OCI-LY7 (cell line): ENCODE measurements around the gene MAPT. TPM values are rescaled to one million over a fixed set of nuclear protein-coding genes. Genes with fewer than 3 reads are reported as not detected.
"Not testable (repeated sequence)": the region's sequence is repeated elsewhere in the genome, so short reads cannot be mapped to it uniquely, and the experiment has no call there.

Source experiments
- BruUV-seq: library from RNA; stranded (reverse); fragments of 400-500 nt; replicated peaks from 2 replicates; lab custom pipeline; 2021; lab: Mats Ljungman, UMichigan
- CTCF ChIA-PET: fragments of 300-600 bp; sonication (Branson Sonifier 250); formaldehyde crosslinking; loops from one replicate; lab custom pipeline; 2022; ENCODE audit warnings: antibody characterized with exemption; ENCODE audit not compliant: unreplicated experiment; lab: Charles Lee
- POLR2A ChIA-PET: fragments of 300-600 bp; sonication (Branson Sonifier 250); formaldehyde crosslinking; loops from one replicate; lab custom pipeline; 2022; ENCODE audit warnings: antibody characterized with exemption; lab: Charles Lee
- DNase-seq: peaks from one replicate; pipeline ENCODE4 v3.0.0-alpha.2; 2015; ENCODE audit warnings: low spot score
- H2AFZ ChIP-seq: fragments of 200-600 bp; sonication (generic), shearing (Covaris generic); 2 replicates; pipeline ENCODE4 v1.6.1; 2014; ENCODE audit warnings: mild to moderate bottlenecking, antibody characterized with exemption, low read length, moderate library complexity
- H3K27ac ChIP-seq: fragments of 200-600 bp; sonication (generic); 2 replicates; pipeline ENCODE4 v1.5.1; 2014; ENCODE audit warnings: mixed run types, low read depth, mild to moderate bottlenecking, moderate library complexity, low read length, inconsistent platforms; ENCODE audit not compliant: poor library complexity, severe bottlenecking
- H3K36me3 ChIP-seq: fragments of 200-600 bp; sonication (generic); 2 replicates; pipeline ENCODE4 v1.6.1; 2014; ENCODE audit warnings: mild to moderate bottlenecking, antibody characterized with exemption, low read length, moderate library complexity, mixed read lengths; ENCODE audit not compliant: insufficient read depth
- H3K4me1 ChIP-seq: fragments of 200-600 bp; sonication (generic); 2 replicates; pipeline ENCODE4 v1.5.1; 2014; ENCODE audit warnings: mild to moderate bottlenecking, low read length; ENCODE audit not compliant: insufficient read depth, poor library complexity, severe bottlenecking
- H3K4me2 ChIP-seq: fragments of 200-600 bp; sonication (generic); 2 replicates; pipeline ENCODE4 v1.6.1; 2014; ENCODE audit warnings: mild to moderate bottlenecking, low read length
- H3K4me3 ChIP-seq: fragments of 200-600 bp; sonication (generic); 2 replicates; pipeline ENCODE4 v1.5.1; 2014; ENCODE audit warnings: mild to moderate bottlenecking, low read depth, low read length; ENCODE audit not compliant: poor library complexity, severe bottlenecking
- H3K79me2 ChIP-seq: fragments of 200-600 bp; sonication (generic); 2 replicates; pipeline ENCODE4 v1.6.1; 2016; ENCODE audit warnings: low read depth, mild to moderate bottlenecking, low read length, moderate library complexity, mixed read lengths; ENCODE audit not compliant: insufficient read depth
- H3K9me2 ChIP-seq: fragments of 200-600 bp; sonication (generic); 2 replicates; pipeline ENCODE4 v1.6.1; 2016; ENCODE audit warnings: mild to moderate bottlenecking, low read length, mixed read lengths; ENCODE audit not compliant: insufficient read depth
- H3K9me3 ChIP-seq: fragments of 200-600 bp; sonication (generic); 2 replicates; pipeline ENCODE4 v1.6.1; 2014; ENCODE audit warnings: mild to moderate bottlenecking, mixed run types, low read length, mixed read lengths
- H4K20me1 ChIP-seq: fragments of 200-600 bp; sonication (generic); 2 replicates; pipeline ENCODE4 v1.6.1; 2014; ENCODE audit warnings: mild to moderate bottlenecking, antibody characterized with exemption, low read length, moderate library complexity, mixed read lengths; ENCODE audit not compliant: insufficient read depth
- EZH2phosphoT487 ChIP-seq: fragments of 200-600 bp; sonication (generic); IDR thresholded peaks from 2 replicates; pipeline ENCODE4 v1.6.1; 2018; ENCODE audit warnings: low read depth, borderline replicate concordance, mild to moderate bottlenecking, mixed run types, antibody characterized with exemption, low read length, moderate library complexity, mixed read lengths
- intact Hi-C: fragments of 100-400 bp; cut with micrococcal nuclease; formaldehyde crosslinking; loops from one replicate; pipeline ENCODE4 v1.10.0; 2022; ENCODE audit not compliant: unreplicated experiment
- total RNA-seq, 2 experiments: library from RNA; depleted of rRNA in 1 of 2; stranded (reverse); fragments of >200 nt in 1 of 2; shearing (Covaris generic) in 1 of 2; gene quantifications; 2 replicates each; pipeline ENCODE4 v1.2.3, GENCODE V29; 2014 to 2022
- TF ChIP-seq, protein P1 (sequence below): fragments of 200-600 bp; sonication (generic); conservative IDR thresholded peaks from 2 replicates; pipeline ENCODE4 v1.5.1; 2014; ENCODE audit warnings: mild to moderate bottlenecking, antibody characterized with exemption, low read length, moderate library complexity, mixed read lengths

Gene MAPT
- total RNA-seq, 2 experiments from 2014 or later: 0.44 TPM; not detected in 1

DNA sequence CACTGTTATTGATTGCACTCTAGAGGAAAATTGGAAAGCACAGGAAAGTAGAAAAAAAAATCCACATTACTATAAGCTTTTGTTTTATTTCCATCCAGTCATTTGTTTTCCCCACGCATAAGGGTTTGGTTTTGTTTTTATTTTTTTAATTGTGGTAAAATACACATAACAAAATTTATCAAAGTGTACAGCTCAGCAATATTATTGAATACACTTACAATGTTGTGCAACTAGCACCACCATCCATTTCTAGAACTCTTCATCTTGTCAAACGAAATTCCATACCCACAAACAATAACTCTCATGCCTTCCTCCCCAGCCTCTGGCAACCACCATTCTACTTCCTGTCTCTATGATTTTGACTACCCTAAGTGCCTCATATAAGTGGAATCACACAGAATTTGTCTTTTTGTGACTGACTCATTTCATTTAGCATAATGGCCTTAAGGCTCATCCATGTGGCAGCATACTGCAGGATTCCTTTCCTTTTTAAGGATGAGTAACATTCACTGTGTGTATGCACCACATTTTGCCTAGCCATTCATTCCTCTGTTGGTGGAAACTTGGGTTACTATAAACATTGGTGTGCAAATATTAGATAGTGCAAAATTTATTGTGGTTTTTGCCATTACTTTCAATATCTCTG lies 38.5 kb upstream of the MAPT start:
- DNase-seq: no peak
- Histone ChIP-seq H4K20me1 (no peaks in the 10 kb centered on the region), H3K79me2 (no peaks in the 10 kb centered on the region), H3K9me2 (no peaks in the 10 kb centered on the region), H3K4me3 (no peak overlapping the region), H3K9me3 (no peaks in the 10 kb centered on the region), H3K4me1 (no peaks in the 10 kb centered on the region), H3K36me3 (no peaks in the 10 kb centered on the region), H3K4me2 (no peak overlapping the region), H3K27ac (no peak overlapping the region), H2AFZ (no peak overlapping the region)
- CTCF ChIA-PET: interaction anchor here (1.3 kb wide), 1 partner anchor 39 kb away, joined by 3 read pairs; no protein-coding TSS in a partner anchor
- POLR2A ChIA-PET: no interaction called here
- intact Hi-C loops: loop anchor here (2.0 kb wide), 1 partner anchor 209 kb away; no protein-coding TSS in a partner anchor
- BruUV-seq: no TSS peak
- no peak for TF ChIP-seq EZH2phosphoT487
- TF ChIP-seq, protein P1, sequence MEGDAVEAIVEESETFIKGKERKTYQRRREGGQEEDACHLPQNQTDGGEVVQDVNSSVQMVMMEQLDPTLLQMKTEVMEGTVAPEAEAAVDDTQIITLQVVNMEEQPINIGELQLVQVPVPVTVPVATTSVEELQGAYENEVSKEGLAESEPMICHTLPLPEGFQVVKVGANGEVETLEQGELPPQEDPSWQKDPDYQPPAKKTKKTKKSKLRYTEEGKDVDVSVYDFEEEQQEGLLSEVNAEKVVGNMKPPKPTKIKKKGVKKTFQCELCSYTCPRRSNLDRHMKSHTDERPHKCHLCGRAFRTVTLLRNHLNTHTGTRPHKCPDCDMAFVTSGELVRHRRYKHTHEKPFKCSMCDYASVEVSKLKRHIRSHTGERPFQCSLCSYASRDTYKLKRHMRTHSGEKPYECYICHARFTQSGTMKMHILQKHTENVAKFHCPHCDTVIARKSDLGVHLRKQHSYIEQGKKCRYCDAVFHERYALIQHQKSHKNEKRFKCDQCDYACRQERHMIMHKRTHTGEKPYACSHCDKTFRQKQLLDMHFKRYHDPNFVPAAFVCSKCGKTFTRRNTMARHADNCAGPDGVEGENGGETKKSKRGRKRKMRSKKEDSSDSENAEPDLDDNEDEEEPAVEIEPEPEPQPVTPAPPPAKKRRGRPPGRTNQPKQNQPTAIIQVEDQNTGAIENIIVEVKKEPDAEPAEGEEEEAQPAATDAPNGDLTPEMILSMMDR: no peak

DNA sequence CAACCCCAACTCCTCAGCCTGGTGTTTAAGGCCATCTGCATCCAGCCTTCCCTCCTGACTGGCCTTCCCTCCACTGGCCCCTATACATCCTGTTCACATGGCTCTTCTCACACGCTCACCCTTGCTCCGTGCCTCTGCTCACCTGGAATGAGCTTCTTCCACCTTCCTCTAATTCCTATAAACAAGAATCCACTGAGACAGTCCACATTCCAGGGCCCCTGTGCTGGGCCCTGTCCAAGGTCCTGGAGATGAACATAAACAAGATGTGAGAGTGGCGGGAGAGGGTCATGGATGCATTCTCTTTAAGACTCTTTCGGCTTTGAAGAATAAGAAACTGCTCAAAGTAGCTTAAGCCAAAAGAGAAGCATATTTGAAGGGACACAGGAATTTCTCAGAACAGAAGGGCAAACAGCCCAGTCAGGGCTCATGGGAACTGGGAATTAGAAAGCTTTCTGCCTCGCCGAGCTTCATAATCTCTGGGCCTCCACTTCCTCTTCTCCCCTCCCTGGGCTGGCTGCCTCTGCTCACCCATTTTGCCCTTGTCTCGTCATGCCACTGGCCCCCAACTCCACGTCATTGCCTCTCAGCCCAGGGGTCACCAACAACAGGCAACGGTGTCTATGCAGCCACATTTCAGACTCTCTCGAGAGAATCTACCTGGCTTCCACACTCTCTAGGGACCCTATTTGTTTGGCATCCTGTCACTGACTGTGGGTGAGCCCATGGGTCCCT lies 36.2 kb upstream of the MAPT start:
- CTCF ChIA-PET: interaction anchor here (0.6 kb wide), 1 partner anchor 708 kb away, joined by 3 read pairs; no protein-coding TSS in a partner anchor
- Histone ChIP-seq H3K9me2 (no peaks in the 10 kb centered on the region), H3K4me1 (no peaks in the 10 kb centered on the region), H3K27ac (no peak overlapping the region), H3K79me2 (no peaks in the 10 kb centered on the region), H2AFZ (no peak overlapping the region), H3K4me3 (no peak overlapping the region), H3K4me2 (no peak overlapping the region), H4K20me1 (no peaks in the 10 kb centered on the region), H3K9me3 (no peaks in the 10 kb centered on the region), H3K36me3 (no peaks in the 10 kb centered on the region)
- TF ChIP-seq EZH2phosphoT487: no peak
- TF ChIP-seq, protein P1: no peak
- intact Hi-C loops: no loop called here
- POLR2A ChIA-PET: no interaction called here
- DNase-seq: no peak
- no TSS peak for BruUV-seq

- no peak overlapping the region for H2AFZ ChIP-seq
- H3K4me3 ChIP-seq: no peak overlapping the region
- intact Hi-C loops: no loop called here
Measured at GRCh38 chr17:45861165-45861564, 33.2 kb upstream of the MAPT start.

DNA sequence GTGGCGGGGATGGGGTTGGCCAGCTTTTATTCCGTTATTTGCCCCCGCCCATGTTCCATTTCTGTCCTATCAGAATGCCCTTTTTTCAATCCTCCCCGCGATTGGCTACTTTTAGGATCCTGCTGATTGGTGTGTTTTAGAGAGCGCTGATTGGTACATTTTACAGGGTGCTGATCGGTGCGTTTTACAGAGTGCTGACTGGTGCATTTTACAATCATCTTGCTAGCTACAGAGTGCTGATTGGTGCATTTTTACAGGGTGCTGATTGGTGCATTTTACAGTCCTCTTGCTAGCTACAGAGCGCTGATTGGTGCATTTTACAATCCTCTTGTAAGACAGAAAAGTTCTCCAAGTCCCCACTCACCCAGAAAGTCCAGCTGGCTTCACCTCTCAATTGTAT lies 32.2 kb upstream of the MAPT start:
- H3K9me3 ChIP-seq, H3K9me2 ChIP-seq, BruUV-seq, H3K4me3 ChIP-seq, CTCF ChIA-PET, H3K79me2 ChIP-seq, H3K27ac ChIP-seq, POLR2A ChIA-PET, H4K20me1 ChIP-seq, H3K36me3 ChIP-seq, H2AFZ ChIP-seq, intact Hi-C loops, DNase-seq, H3K4me2 ChIP-seq, H3K4me1 ChIP-seq: not testable (repeated sequence)

More at GRCh38 chr17:45861165-45861564, 33.2 kb upstream of the MAPT start:
- ChIA-PET CTCF (no interaction called here), POLR2A (no interaction called here)
- no peak overlapping the region for H3K27ac ChIP-seq
- H3K4me2 ChIP-seq: no peak overlapping the region
- H3K79me2 ChIP-seq: no peaks in the 10 kb centered on the region
- DNase-seq: no peak
- no peaks in the 10 kb centered on the region for H3K36me3 ChIP-seq
- no TSS peak for BruUV-seq
- no peaks in the 10 kb centered on the region for H3K9me2 ChIP-seq
- TF ChIP-seq, protein P1: no peak
- no peak for TF ChIP-seq EZH2phosphoT487
- no peaks in the 10 kb centered on the region for H4K20me1 ChIP-seq
- H3K9me3 ChIP-seq: no peaks in the 10 kb centered on the region
- H3K4me1 ChIP-seq: no peaks in the 10 kb centered on the region
